Kidney epithelial cell (primary cell): ENCODE results near the gene SDC1. TPM values are rescaled to one million over a fixed set of nuclear protein-coding genes. Genes with fewer than 3 reads are reported as not detected.
A peak's percentile ranks its signal among the peaks of the same experiment; 100 is the strongest.
"Not testable (repeated sequence)": the region's sequence is repeated elsewhere in the genome, so short reads cannot be mapped to it uniquely, and the experiment has no call there.

Source experiments
- DNase-seq: peaks from one replicate; pipeline ENCODE4 v3.0.0-alpha.2; 2010; ENCODE audit warnings: low read depth
- H3K27me3 ChIP-seq: 2 replicates; pipeline ENCODE4 v1.6.0; 2011; ENCODE audit warnings: low read length; ENCODE audit not compliant: control insufficient read depth, insufficient read depth
- H3K36me3 ChIP-seq: 2 replicates; pipeline ENCODE4 v1.5.1; 2011; ENCODE audit warnings: low read length; ENCODE audit not compliant: control insufficient read depth, insufficient read depth
- H3K4me3 ChIP-seq: 2 replicates; pipeline ENCODE4 v1.5.1; 2011; ENCODE audit warnings: low read depth, mild to moderate bottlenecking, control low read depth, low read length
- total RNA-seq: library from RNA; depleted of rRNA; stranded (reverse); fragments of >200 nt; gene quantifications from 2 replicates; pipeline ENCODE4 v1.2.3, GENCODE V29; 2015
- TF ChIP-seq, protein P1 (sequence below): IDR thresholded peaks from 2 replicates; pipeline ENCODE4 v1.5.1; 2011; ENCODE audit warnings: mild to moderate bottlenecking, moderate library complexity, low read length, control low read depth, inconsistent platforms; ENCODE audit not compliant: insufficient read depth, poor library complexity, severe bottlenecking

SDC1 gene, protein sequence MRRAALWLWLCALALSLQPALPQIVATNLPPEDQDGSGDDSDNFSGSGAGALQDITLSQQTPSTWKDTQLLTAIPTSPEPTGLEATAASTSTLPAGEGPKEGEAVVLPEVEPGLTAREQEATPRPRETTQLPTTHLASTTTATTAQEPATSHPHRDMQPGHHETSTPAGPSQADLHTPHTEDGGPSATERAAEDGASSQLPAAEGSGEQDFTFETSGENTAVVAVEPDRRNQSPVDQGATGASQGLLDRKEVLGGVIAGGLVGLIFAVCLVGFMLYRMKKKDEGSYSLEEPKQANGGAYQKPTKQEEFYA
- 184 and 187 TPM in 2 replicates for total RNA-seq

DNA sequence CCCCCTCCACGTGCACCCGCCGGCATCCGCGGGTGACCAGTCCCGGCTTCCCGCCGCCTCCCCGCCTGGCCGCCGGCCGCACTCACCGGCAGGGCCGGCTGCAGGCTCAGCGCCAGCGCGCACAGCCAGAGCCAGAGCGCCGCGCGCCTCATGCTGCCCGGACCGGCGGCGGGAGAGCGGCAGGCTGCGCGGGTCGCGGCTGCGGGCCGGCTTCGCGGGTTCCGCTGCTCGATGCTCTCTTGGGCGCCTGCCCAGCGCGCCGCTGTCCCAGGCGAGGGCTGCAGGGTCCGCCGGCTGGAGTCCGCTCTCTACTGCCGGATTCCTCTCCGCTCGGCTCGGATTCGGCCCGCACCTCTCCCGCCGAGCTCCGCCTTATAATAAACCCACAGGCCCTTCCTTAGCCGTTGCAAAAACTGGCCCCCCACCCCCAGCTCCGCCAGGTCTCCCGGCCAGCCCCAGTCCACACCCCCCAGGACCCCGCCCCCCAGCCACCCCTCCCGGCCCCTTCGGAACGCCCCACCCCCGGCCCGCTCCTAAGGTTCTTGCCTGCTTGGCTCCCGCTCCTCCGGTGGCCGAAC is at the start of gene SDC1:
Gene SDC1, minus strand, starts transcription at position 415 of the 578 bp plus-strand sequence. Its CDS starts 263 bp downstream, at position 152.
- Histone ChIP-seq H3K4me3 (peak within 1 kb of the TSS; percentile 73), H3K27me3 (no peaks in the 10 kb centered on the region), H3K36me3 (no peaks in the 10 kb centered on the region)
- DNase-seq: no peak
- TF ChIP-seq, protein P1, sequence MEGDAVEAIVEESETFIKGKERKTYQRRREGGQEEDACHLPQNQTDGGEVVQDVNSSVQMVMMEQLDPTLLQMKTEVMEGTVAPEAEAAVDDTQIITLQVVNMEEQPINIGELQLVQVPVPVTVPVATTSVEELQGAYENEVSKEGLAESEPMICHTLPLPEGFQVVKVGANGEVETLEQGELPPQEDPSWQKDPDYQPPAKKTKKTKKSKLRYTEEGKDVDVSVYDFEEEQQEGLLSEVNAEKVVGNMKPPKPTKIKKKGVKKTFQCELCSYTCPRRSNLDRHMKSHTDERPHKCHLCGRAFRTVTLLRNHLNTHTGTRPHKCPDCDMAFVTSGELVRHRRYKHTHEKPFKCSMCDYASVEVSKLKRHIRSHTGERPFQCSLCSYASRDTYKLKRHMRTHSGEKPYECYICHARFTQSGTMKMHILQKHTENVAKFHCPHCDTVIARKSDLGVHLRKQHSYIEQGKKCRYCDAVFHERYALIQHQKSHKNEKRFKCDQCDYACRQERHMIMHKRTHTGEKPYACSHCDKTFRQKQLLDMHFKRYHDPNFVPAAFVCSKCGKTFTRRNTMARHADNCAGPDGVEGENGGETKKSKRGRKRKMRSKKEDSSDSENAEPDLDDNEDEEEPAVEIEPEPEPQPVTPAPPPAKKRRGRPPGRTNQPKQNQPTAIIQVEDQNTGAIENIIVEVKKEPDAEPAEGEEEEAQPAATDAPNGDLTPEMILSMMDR: no peak

DNA sequence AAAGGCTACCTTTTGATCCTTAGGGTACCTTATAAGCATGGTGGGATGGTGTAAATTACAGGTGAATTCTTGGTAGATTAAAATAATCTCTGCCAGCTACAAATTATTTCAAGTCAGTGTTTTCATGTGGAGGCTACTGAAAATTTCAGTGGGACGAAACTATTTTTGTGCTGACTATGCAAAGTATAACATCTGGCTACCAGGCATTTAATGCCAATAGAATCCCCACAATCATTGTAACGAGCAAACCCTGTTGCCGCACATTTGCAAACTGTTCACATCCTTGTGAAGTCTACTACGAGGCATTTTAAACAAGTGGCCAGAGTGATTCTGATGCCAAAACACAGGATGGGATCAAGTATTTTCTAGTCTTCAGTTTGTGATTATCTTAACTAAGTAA is 48.1 kb upstream of the SDC1 start:
- Histone ChIP-seq H3K4me3 (no peak overlapping the region), H3K27me3 (no peaks in the 10 kb centered on the region), H3K36me3 (no peaks in the 10 kb centered on the region)
- no peak for DNase-seq
- TF ChIP-seq, protein P1: no peak

DNA sequence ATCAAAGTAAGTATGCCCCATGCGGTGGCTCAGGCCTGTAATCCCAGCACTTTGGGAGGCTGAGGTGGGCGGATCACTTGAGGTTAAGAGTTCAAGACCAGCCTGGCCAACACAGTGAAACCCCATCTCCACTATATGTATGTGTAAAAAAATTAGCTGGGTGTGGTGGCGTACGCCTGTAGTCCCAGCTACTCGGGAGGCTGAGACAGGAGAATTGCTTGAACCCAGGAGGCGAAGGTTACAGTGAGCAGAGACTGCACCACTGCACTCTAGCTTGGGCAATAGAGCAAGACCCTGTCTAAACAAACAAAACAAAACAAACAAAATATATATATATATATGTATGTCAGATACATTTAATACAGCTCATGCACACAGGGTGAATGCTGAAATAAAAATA is 43.4 kb upstream of the SDC1 start:
- not testable (repeated sequence) for H3K4me3 ChIP-seq, DNase-seq, H3K36me3 ChIP-seq, H3K27me3 ChIP-seq

DNA sequence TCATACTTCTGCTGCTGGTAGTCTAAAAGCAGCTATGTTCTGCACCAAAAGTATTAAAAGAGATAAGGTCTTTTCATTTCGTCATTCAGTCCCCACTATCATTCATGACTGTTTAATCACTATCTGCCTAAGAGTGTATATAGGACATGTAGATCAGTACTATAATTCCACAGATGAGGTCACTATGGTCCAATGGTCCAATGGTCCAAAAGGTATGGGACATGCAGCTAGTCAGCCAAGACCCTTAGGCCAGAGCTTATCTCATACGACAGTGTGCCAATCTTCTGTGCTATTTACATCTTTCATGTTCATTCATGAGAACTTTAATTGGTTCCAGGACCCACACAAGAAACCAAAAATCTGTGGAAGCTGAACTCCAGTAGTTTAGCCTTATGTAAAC is 42.6 kb upstream of the SDC1 start:
- no peaks in the 10 kb centered on the region for H3K27me3 ChIP-seq
- DNase-seq: no peak
- TF ChIP-seq, protein P1: no peak
- no peak overlapping the region for H3K4me3 ChIP-seq
- H3K36me3 ChIP-seq: no peaks in the 10 kb centered on the region

DNA sequence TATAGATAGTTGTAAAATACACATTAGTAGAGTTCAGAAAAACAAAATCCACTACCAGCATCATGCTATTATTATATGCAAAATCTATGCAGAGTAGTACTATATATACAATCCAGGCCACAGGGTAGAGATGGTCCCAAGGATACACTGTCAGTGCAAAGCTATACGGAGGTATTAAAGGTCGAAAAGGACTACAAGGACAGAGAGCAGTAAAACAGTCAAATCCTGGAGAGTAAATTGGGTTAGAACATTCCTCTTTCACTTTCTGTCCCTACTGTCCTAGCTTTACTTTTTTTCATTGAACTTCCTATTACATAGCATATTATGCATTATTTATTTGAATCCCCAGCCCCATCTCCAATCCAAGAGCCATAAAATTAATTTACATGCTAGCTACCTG is 39.7 kb upstream of the SDC1 start:
- TF ChIP-seq, protein P1: no peak
- no peak for DNase-seq
- Histone ChIP-seq H3K27me3 (no peaks in the 10 kb centered on the region), H3K36me3 (no peaks in the 10 kb centered on the region), H3K4me3 (no peak overlapping the region)

DNA sequence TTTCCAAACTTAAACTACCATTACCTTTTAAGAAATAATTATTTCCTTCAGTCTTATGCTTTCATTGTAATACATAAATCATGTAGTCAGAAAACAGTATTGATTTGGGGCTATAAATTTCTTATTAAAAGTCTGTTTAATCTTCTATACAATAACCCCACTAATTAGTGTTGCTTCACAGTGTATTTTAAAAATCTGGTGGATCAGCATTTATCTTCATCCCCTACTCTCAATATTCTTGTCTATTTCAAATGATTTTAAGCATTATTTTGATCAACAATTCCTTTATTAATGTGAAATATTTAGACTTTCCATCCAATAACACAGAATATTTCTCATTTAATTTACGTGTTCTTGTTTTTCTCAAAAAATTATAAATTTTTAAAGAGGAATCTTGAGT is 32.5 kb upstream of the SDC1 start:
- no peaks in the 10 kb centered on the region for H3K36me3 ChIP-seq
- no peak for DNase-seq
- no peak overlapping the region for H3K4me3 ChIP-seq
- TF ChIP-seq, protein P1: no peak
- H3K27me3 ChIP-seq: no peaks in the 10 kb centered on the region
